Activated CD4-positive, alpha-beta T cell treated with anti-CD3 and anti-CD28 coated beads, Interleukin-2, amount 50 U/mL, for 16 hours (primary cell): Measurements from ENCODE around the gene TYW1.
"Not testable (repeated sequence)": the region's sequence is repeated elsewhere in the genome, so short reads cannot be mapped to it uniquely, and the experiment has no call there.

ENCODE experiments used
- DNase-seq: peaks from one replicate; pipeline ENCODE4 v3.0.0-alpha.2; 2020

TYW1 gene

GRCh38 chr7:66996444-66997191, at the start of gene TYW1:
TYW1 (plus strand) TSS chr7:66996833; CDS start chr7:66996979, 146 bp downstream.
- peak; percentile 100 for DNase-seq

GRCh38 chr7:66948480-66949109, 48.0 kb upstream of the TYW1 start:
- DNase-seq: no peak

- DNase-seq: no peak
Observed at GRCh38 chr7:66950311-66950710, 46.3 kb upstream of the TYW1 start.

GRCh38 chr7:66950763-66951162, 45.9 kb upstream of the TYW1 start:
- no peak for DNase-seq

GRCh38 chr7:66952343-66953043, 44.1 kb upstream of the TYW1 start:
- DNase-seq: no peak

- no peak for DNase-seq
Observed at GRCh38 chr7:66953044-66953427, 43.6 kb upstream of the TYW1 start.

GRCh38 chr7:66957595-66958290, 38.9 kb upstream of the TYW1 start:
- no peak for DNase-seq

- no peak for DNase-seq
Observed at GRCh38 chr7:66958538-66959350, 37.9 kb upstream of the TYW1 start.

- DNase-seq: no peak
Observed at GRCh38 chr7:66960192-66960591, 36.4 kb upstream of the TYW1 start.

- no peak for DNase-seq
Observed at GRCh38 chr7:66961096-66961495, 35.5 kb upstream of the TYW1 start.

GRCh38 chr7:66964411-66964810, 32.2 kb upstream of the TYW1 start:
- DNase-seq: no peak

GRCh38 chr7:66967029-66967428, 29.6 kb upstream of the TYW1 start:
- DNase-seq: no peak

- not testable (repeated sequence) for DNase-seq
Observed at GRCh38 chr7:66969001-66969400, 27.6 kb upstream of the TYW1 start.

GRCh38 chr7:66970310-66970709, 26.3 kb upstream of the TYW1 start:
- no peak for DNase-seq

- no peak for DNase-seq
Observed at GRCh38 chr7:66974986-66975590, 21.5 kb upstream of the TYW1 start.

GRCh38 chr7:66978312-66978711, 18.3 kb upstream of the TYW1 start:
- not testable (repeated sequence) for DNase-seq

- DNase-seq: not testable (repeated sequence)
Observed at GRCh38 chr7:66979013-66979412, 17.6 kb upstream of the TYW1 start.

- not testable (repeated sequence) for DNase-seq
Observed at GRCh38 chr7:66980336-66980735, 16.3 kb upstream of the TYW1 start.

- DNase-seq: not testable (repeated sequence)
Observed at GRCh38 chr7:66989552-66989951, 7.1 kb upstream of the TYW1 start.

- DNase-seq: not testable (repeated sequence)
Observed at GRCh38 chr7:66994051-66994450, 2.6 kb upstream of the TYW1 start.

GRCh38 chr7:66994691-66995049, 2.0 kb upstream of the TYW1 start:
- peak; percentile 66 for DNase-seq
